ENCODE measurements around the gene EGFR.
A peak's percentile ranks its signal among the peaks of the same experiment; 100 is the strongest.

The EGFR gene

DNA sequence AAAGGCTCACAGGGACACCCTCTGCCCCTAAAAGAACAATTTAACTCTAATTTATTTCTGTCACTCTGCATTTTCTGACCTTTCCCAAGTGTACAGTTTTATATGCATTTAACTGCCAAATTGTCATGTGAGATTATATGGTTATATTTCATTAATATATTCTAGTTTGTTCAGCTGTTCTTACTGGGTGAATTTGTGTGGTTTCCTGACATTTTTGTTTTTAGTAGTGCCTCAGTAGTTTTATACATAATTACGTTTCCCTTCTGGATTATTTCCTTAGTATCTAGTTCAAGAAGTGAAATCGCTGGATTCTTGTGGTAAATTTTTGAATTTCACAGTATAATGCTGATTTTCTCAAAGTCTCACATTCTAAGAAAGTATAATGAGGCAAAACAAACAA, 41.3 kb downstream of the EGFR start:
- no peak for TF ChIP-seq CTCF (conservative IDR thresholded peaks at IDR 0.05; ENCODE audit: control insufficient read depth, insufficient read depth, low read depth, low read length)
- no peak overlapping the region for H3K4me3 ChIP-seq (ENCODE audit: control insufficient read depth, low read depth, low read length)
- DNase-seq (ENCODE audit: low read depth), result no peak

- no peak overlapping the region for H3K4me3 ChIP-seq (ENCODE audit: control insufficient read depth, low read depth, low read length)
- no peak for TF ChIP-seq CTCF (conservative IDR thresholded peaks at IDR 0.05; ENCODE audit: control insufficient read depth, insufficient read depth, low read depth, low read length)
- peak; percentile 52 for DNase-seq (ENCODE audit: low read depth)
Observed at GRCh38 chr7:55060636-55061022, 41.8 kb downstream of the EGFR start.

GRCh38 chr7:55061726-55062499, 43.1 kb downstream of the EGFR start:
- no peak overlapping the region for H3K4me3 ChIP-seq (ENCODE audit: control insufficient read depth, low read depth, low read length)
- peak; percentile 45 for DNase-seq (ENCODE audit: low read depth)
- TF ChIP-seq CTCF (conservative IDR thresholded peaks at IDR 0.05; ENCODE audit: control insufficient read depth, insufficient read depth, low read depth, low read length), result no peak

- DNase-seq (ENCODE audit: low read depth), result peak; percentile 73
- TF ChIP-seq CTCF (conservative IDR thresholded peaks at IDR 0.05; ENCODE audit: control insufficient read depth, insufficient read depth, low read depth, low read length), result no peak
- no peak overlapping the region for H3K4me3 ChIP-seq (ENCODE audit: control insufficient read depth, low read depth, low read length)
Observed at GRCh38 chr7:55063061-55063460, 44.2 kb downstream of the EGFR start.

GRCh38 chr7:55063633-55064032, 44.8 kb downstream of the EGFR start:
- peak; percentile 65 for DNase-seq (ENCODE audit: low read depth)
- TF ChIP-seq CTCF (conservative IDR thresholded peaks at IDR 0.05; ENCODE audit: control insufficient read depth, insufficient read depth, low read depth, low read length), result no peak
- no peak overlapping the region for H3K4me3 ChIP-seq (ENCODE audit: control insufficient read depth, low read depth, low read length)

- peak; percentile 100 for DNase-seq (ENCODE audit: low read depth)
- no peak for TF ChIP-seq CTCF (conservative IDR thresholded peaks at IDR 0.05; ENCODE audit: control insufficient read depth, insufficient read depth, low read depth, low read length)
- H3K4me3 ChIP-seq (ENCODE audit: control insufficient read depth, low read depth, low read length), result no peak overlapping the region
Observed at GRCh38 chr7:55065079-55065478, 46.3 kb downstream of the EGFR start.

Measured in fibroblast of mammary gland (primary cell).